Measurements from ENCODE around the gene STYXL2. TPM values are rescaled to one million over a fixed set of nuclear protein-coding genes. Genes with fewer than 3 reads are reported as not detected.

The STYXL2 gene
- total and polyA plus RNA-seq, 2 of the 8 experiments (the other 6 are each of a cell fraction or from before 2014, with no cell fraction given) = 0.09 to 0.22 TPM

GRCh38 chr1:167095368-167095767 lies 1.5 kb downstream of the STYXL2 start:
- POLR2A ChIA-PET (ENCODE audit: partially characterized antibody) = interaction anchor here (1.0 to 1.9 kb wide), 2 partner anchors 9 to 124 kb away, joined by 3 to 5 read pairs; partner anchors contain the start of gene POU2F1
- no peak for TF ChIP-seq EP300 (IDR thresholded peaks at IDR 0.05; ENCODE audit: borderline replicate concordance in 1 of 2, low read depth in 2 of 2, low read length in 2 of 2)
- no peak for TF ChIP-seq HDAC2 (IDR thresholded peaks at IDR 0.05; ENCODE audit: borderline replicate concordance in 1 of 2, low read depth in 2 of 2, low read length in 2 of 2)
- TF ChIP-seq MAX (IDR thresholded peaks at IDR 0.05) = no peak
- TF ChIP-seq NRF1 (IDR thresholded peaks at IDR 0.05; ENCODE audit: low read depth, low read length) = no peak
- TF ChIP-seq TAF1 (IDR thresholded peaks at IDR 0.05; ENCODE audit: low read depth, low read length) = no peak
- no peak for TF ChIP-seq YY1 (IDR thresholded peaks at IDR 0.05; ENCODE audit: low read depth, low read length)
- no peak for TF ChIP-seq JUND (IDR thresholded peaks at IDR 0.05; ENCODE audit: low read length)
- TF ChIP-seq SP4 (IDR thresholded peaks at IDR 0.05; ENCODE audit: low read length) = no peak
- TF ChIP-seq KDM1A (IDR thresholded peaks at IDR 0.05; ENCODE audit: borderline replicate concordance, low read length) = no peak
- no peak for TF ChIP-seq ZNF274 (IDR thresholded peaks at IDR 0.05; ENCODE audit: borderline replicate concordance, extremely low read depth, low read length)
- TF ChIP-seq CHD1 (IDR thresholded peaks at IDR 0.05; ENCODE audit: low read depth, low read length) = no peak
- TF ChIP-seq JUN (IDR thresholded peaks at IDR 0.05; ENCODE audit: low read depth, low read length) = no peak
- TF ChIP-seq CBX8 (IDR thresholded peaks at IDR 0.05; ENCODE audit: borderline replicate concordance, low read depth, low read length) = no peak
- no peak for TF ChIP-seq MAFK (IDR thresholded peaks at IDR 0.05; ENCODE audit: low read depth, low read length)
- no peak for TF ChIP-seq POLR2AphosphoS5 (IDR thresholded peaks at IDR 0.05; ENCODE audit: low read depth, low read length)

More at GRCh38 chr1:167095368-167095767, 1.5 kb downstream of the STYXL2 start:
- Histone ChIP-seq H2BK20ac (ENCODE audit: low read length) (no peak overlapping the region), H3K14ac (ENCODE audit: insufficient read length) (no peak overlapping the region), H4K8ac (ENCODE audit: extremely low read depth, insufficient read depth, low read length) (no peak overlapping the region), H2AFZ (ENCODE audit: low read length) (no peak overlapping the region), H4K91ac (replicated peaks; ENCODE audit: insufficient read length, low read length) (no peak overlapping the region), H3K9me3 (ENCODE audit: insufficient read depth in 2 of 2, low read depth in 1 of 2, low read length in 1 of 2) (peaks cover 0 to 3% of the 10 kb centered on the region in 2 experiments; a peak in 1 of 4 replicates), H2AK5ac (ENCODE audit: low read depth, low read length) (no peak overlapping the region), H3K79me2 (ENCODE audit: control insufficient read depth in 1 of 2, insufficient read depth in 2 of 2, low read length in 2 of 2) (no peaks in the 10 kb centered on the region), H2BK12ac (ENCODE audit: low read depth, low read length) (no peak overlapping the region), H3K56ac (replicated peaks; ENCODE audit: insufficient read length, low read depth, low read length) (no peak overlapping the region), H3K27ac (ENCODE audit: low read depth, low read length) (no peak overlapping the region), H3K23me2 (ENCODE audit: low read depth, low read length) (peaks cover 2% of the 10 kb centered on the region), H4K5ac (ENCODE audit: insufficient read length, low read depth, low read length) (no peak overlapping the region), H3K27me3 (replicated peaks in 1 of 4; ENCODE audit: control insufficient read depth in 3 of 4, extremely low read depth in 1 of 4, insufficient read depth in 3 of 4, low read length in 3 of 4) (no peaks in the 10 kb centered on the region), H2BK120ac (replicated peaks; ENCODE audit: low read depth, low read length) (no peak overlapping the region), H4K20me1 (replicated peaks in 1 of 2; ENCODE audit: control insufficient read depth in 1 of 2, insufficient read depth in 2 of 2, low read length in 2 of 2) (no peaks in the 10 kb centered on the region), H3K4me3 (ENCODE audit: extremely low read depth in 1 of 4, insufficient read depth in 2 of 4, low read depth in 3 of 4, low read length in 4 of 4) (no peak overlapping the region), H3K9ac (replicated peaks in 1 of 4; ENCODE audit: extremely low read depth in 1 of 4, low read depth in 3 of 4, low read length in 3 of 4) (no peak overlapping the region), H2BK15ac (ENCODE audit: low read length) (no peak overlapping the region), H3K18ac (ENCODE audit: extremely low read depth, low read length) (no peak overlapping the region), H3K4ac (replicated peaks; ENCODE audit: insufficient read length, low read depth, low read length) (no peak overlapping the region), H3K23ac (ENCODE audit: insufficient read length) (no peak overlapping the region), H3K36me3 (ENCODE audit: control insufficient read depth in 2 of 4, insufficient read depth in 4 of 4, low read length in 3 of 4) (no peaks in the 10 kb centered on the region), H3K4me1 (replicated peaks in 1 of 4; ENCODE audit: control insufficient read depth in 3 of 4, insufficient read depth in 4 of 4, low read length in 3 of 4) (peaks cover 3 to 6% (median 5%) of the 10 kb centered on the region in 4 experiments; a peak in 3 of 7 replicates), H3K79me1 (ENCODE audit: low read depth, low read length) (no peaks in the 10 kb centered on the region), H2BK5ac (ENCODE audit: low read depth, low read length) (no peak overlapping the region), H3K4me2 (ENCODE audit: insufficient read depth in 1 of 2, low read depth in 2 of 2, low read length in 2 of 2) (no peak overlapping the region)
- FAIRE-seq (no peak), DNase-seq (ENCODE audit: low read depth in 1 of 2, low spot score in 2 of 2) (no peak)
- 87% methylated on average over 5 of the region's 5 CpGs; no CpG with 5 or more reads in 1 of the 2 experiments for WGBS, 2 experiments (ENCODE audit: extremely low coverage in 1 of 2, insufficient coverage in 1 of 2, insufficient read length in 1 of 2, insufficient replicate concordance in 2 of 2, low coverage in 1 of 2, low lambda C conversion rate in 2 of 2, missing lambda C conversion rate in 1 of 2)
- CTCF ChIA-PET (ENCODE audit: partially characterized antibody) = interaction anchor here (1.2 to 1.7 kb wide), 3 partner anchors 11 to 36 kb away, joined by 3 to 5 read pairs (median 4); no protein-coding TSS in a partner anchor
